Uterus (tissue), 2 donors: Measurements from ENCODE around the gene NKX3-2.

Experiments
- POLR2A ChIP-seq, 2 donors: fragments of 450-650 bp; IDR thresholded peaks; one replicate each; pipeline ENCODE4 v1.6.1; 2016; ENCODE audit warnings: antibody characterized with exemption in 2 of 2, mild to moderate bottlenecking in 1 of 2, moderate library complexity in 1 of 2
- TF ChIP-seq, protein P1 (sequence below), 4 experiments: fragments of 200-600 bp in 2 of 4; fragments of 450-650 bp in 2 of 4; sonication (generic) in 2 of 4; IDR thresholded peaks; one replicate each; pipeline ENCODE4 v1.5.1; 2016 to 2019; ENCODE audit warnings: antibody characterized with exemption in 4 of 4, mild to moderate bottlenecking in 2 of 4, moderate library complexity in 1 of 4

DNA sequence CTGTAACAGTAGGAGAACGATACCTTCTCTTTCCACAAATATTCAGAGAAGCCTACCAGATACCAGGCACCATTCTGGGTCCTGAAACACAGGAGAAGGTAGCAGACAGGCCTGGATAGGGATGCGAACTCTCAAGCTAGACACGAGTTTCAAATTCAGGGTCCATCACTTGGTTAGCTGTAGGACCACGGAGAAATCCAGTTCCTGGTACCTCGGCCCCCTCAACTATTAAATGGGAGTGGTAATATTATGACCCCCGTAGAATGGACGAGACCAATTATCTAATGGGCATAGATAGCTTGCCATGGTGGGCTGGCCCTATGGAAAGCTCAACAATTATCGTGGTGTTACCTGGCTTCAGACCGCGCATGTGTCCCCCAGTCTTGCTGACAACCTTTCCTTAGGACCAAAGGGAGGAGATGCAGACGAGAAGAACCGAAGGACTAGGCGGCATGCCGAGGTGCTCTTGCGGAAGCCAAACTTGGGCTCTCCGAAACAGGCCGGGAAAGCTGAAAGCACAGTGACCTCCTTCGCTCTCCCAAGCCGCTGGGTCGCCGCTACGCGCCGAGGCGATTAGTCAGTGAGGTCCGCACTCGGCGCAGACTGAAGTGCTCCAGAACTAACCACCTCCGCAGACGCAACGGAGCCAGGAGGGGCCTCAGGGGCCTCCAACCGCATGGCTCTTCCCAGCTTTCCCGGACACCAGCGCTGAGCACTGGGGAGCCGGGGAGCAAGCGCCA is 19.6 kb downstream of the NKX3-2 start:
- TF ChIP-seq, protein P1, sequence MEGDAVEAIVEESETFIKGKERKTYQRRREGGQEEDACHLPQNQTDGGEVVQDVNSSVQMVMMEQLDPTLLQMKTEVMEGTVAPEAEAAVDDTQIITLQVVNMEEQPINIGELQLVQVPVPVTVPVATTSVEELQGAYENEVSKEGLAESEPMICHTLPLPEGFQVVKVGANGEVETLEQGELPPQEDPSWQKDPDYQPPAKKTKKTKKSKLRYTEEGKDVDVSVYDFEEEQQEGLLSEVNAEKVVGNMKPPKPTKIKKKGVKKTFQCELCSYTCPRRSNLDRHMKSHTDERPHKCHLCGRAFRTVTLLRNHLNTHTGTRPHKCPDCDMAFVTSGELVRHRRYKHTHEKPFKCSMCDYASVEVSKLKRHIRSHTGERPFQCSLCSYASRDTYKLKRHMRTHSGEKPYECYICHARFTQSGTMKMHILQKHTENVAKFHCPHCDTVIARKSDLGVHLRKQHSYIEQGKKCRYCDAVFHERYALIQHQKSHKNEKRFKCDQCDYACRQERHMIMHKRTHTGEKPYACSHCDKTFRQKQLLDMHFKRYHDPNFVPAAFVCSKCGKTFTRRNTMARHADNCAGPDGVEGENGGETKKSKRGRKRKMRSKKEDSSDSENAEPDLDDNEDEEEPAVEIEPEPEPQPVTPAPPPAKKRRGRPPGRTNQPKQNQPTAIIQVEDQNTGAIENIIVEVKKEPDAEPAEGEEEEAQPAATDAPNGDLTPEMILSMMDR (IDR thresholded peaks at IDR 0.05): no peak
- TF ChIP-seq POLR2A (IDR thresholded peaks at IDR 0.05): no peak
